HS-5 (cell line): ENCODE results near the gene CCDC167.

ENCODE experiments used
- DNase-seq: peaks from one replicate; pipeline ENCODE4 v3.0.0-alpha.2; 2012; ENCODE audit warnings: low read depth

CCDC167 gene

DNA sequence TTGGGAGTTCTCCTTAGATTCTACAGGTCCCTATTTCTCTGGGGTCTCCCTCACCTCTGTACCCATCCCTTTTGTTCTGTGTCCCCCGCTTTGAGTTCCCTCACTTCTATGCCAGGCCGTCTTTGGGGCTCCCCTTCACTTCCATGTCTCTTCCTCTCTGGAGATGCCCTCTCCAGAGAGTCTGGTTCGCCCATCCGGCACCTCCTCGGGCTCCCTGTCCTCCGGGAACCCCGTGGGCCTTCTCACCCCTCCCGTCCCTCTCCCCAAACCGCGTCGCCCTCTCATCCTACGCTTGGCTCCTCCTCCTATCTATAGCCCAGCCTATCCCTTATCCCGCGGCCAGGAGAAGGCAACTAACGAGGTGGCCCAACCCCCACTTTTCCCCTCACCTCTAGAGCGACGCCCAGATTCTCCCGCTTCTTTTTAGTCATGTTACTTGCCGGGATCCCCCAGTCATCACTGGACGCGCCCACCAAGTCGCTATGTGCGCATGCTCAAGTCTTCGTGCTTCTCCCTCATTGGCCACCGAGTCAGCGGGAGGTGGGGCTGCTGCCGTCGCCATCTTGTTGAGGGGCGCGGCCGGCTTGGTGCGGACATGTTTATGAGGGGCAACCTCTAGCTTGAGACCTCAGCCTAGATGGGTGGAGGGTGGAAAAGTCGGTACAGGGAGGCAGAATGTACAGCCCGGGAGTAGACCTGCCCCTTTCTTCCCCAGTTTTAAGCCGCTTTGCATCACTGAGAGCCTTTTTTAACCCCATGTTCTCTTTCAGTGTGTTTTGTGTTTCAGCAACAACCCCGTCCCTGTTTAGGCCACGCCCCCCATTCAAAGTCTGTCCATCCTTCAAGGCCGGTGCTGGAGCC is at the start of gene CCDC167:
Gene CCDC167 (minus strand): TSS at position 461 of the 861 bp plus-strand sequence. CDS start 30 bp downstream, at position 431.
- DNase-seq: peak; percentile 98

GRCh38 chr6:37549154-37549553 is 49.5 kb upstream of the CCDC167 start:
- no peak for DNase-seq

DNA sequence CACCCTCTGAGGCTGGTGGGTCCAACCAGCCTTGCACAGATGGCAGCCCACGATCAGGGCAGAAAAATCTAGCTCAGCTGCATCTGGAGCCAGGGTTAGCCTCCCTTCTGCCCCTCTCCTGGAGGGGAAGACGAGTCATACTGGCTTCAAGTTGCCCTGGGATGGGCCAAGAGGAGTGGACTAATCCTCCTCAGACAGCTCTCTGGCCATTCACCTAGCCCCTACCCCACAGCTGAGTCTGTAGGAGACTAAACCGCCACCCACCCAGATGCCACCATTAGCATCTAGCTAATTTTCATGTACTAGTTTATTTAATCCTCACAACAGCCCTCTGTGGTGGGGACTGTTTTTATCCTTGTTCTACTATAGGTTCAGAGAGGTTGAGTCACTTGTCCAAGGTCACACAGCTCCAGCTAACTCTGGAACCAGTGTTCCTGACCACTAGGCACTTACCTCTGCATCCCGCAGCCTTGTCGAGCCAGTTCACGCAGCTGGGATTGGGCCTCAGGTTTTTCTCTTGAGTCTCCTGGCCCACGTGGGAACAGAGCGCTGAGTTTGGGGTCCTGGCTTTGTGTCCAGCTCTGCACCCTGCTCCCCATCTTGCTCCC is 48.5 kb upstream of the CCDC167 start:
- no peak for DNase-seq

DNA sequence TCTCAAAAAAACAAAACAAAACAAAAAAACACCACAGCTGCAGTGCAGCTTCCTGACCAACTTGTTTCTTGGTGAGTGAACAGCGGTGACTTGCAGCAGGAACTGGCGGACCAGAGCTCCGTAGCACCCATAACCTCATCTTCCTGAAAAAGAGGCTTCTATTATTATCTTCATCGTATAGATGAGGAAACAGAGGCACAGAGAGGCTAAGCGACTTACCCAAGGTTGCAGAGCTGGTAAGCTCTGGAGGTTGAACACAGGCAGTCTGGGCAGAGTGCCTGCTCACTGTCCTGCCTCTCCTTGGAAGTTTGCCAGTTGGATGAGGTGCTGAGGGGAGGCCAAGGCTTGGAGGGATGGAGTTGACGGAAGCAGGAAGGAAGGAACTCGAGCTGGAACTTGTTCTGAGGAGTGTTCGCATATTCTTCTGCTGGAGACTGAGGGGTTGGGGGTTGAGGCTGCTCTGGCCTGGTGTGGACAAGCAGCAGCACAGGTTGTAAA is 47.9 kb upstream of the CCDC167 start:
- DNase-seq: no peak

GRCh38 chr6:37546141-37546871 is 46.6 kb upstream of the CCDC167 start:
- no peak for DNase-seq

DNA sequence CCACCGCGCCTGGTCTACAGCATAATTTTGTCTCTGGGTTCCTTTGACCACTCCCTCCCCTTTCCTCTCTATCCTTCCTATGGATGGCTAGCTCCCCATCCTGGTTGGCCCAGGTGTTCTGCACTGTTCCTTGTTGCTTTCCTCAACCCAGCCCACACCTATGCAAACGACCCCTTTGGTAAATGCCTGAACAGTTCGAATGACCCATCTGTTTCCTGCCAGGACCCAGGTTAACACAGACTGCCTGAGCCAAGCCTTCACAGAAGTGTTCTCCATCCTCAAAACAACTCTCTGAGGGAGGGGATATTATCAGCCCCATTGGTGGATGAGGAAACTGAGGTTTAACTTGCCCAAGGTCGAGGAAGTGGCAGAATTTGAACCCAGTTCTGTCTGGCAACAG is 44.8 kb upstream of the CCDC167 start:
- DNase-seq: no peak

DNA sequence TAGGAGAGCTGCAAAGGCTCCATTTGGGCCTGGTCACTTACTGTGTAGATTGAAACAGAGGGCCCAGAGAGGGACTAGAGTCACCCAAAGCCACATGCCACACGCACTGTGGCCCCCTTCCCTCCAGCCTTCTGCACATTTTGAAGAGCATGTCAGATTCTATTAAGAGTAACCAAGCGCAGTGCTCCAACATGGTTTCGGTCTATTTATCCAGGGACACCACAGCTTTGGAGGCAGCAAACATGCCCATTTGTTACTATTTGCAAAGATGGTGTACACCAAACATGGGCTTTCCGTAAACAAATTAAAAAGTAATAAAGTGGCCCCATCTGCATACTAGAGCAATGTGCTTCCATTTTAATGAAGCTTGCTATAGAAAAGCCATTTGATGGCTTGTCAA is 43.7 kb upstream of the CCDC167 start:
- DNase-seq: no peak

GRCh38 chr6:37541346-37541745 is 41.7 kb upstream of the CCDC167 start:
- DNase-seq: no peak

- no peak for DNase-seq
Observed at GRCh38 chr6:37540390-37540789, 40.7 kb upstream of the CCDC167 start.

DNA sequence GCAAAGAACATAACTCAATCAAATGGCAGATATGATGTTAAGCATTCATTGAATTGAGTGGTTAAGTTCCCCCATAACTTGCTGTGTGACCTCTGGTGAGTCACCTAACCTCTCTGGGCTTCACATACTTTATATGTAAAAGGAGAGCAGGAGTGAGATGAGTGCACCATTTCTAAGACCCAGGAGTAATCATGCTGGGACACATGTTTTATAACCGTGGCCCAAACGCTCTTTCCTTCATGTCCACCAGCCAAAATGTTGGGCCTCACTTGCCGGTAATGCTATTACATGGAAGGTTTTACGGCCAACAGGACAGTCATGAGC is 40.3 kb upstream of the CCDC167 start:
- no peak for DNase-seq

DNA sequence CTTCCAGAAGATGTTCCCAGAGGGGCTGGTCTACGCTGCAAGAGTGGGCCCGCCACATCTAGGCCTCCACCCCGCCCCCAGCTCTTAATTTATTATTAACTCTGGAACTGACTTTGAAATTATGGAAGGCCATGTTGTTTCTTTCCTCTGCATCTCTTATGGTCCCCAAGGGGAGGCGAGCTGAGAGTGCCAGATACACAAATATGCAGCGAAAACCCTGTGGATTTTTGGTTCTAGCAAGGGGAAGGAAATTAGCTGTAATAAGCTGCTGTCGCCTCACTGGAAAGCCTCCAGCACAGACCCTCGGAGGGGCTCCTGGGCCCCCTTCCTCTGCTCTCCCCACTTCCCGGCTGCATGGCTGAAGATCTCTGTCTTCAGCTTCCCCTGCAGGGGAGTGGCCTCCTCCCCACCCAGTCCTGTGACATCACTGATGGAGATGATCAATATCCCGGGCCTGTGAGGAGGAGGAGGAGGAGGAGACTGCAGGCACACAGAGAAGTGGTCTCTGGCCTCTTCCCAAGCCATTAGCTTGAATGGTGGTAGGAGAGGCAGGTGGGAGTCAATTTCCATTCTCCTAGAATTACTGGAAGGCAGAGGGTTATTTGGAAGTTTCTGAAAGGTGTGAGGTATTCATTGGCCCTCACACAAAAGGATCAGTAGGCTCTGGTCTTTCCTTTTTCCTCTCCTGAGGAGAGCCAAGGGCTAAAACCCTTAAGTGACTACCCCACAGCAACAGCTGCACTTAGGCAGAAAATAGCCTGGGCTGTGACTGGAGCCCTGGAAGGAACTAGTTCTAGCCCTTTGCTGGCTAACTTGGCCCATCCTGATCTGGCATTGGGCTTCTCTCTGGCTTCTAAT is 39.7 kb upstream of the CCDC167 start:
- DNase-seq: no peak

DNA sequence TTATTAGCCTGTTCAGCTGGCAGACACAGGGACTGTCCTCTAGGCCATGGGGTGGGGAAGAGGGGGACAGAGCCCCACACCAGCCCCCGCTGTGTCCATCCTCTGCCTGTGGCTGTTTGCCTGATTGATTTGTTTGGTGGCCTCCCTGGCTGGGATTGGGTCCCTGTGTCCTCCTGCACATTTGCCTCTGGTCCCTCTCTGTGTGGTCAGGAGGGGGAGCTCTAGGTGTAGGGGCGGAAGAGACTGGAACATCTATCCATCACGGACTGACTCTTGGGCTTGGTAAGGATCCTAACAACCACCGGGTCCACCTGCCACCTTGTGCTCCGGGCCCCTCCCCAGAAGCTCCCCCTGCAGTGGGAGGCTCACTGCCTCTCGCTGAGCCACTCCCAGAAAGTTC is 38.4 kb upstream of the CCDC167 start:
- DNase-seq: no peak

GRCh38 chr6:37537548-37537947 is 37.9 kb upstream of the CCDC167 start:
- DNase-seq: no peak

DNA sequence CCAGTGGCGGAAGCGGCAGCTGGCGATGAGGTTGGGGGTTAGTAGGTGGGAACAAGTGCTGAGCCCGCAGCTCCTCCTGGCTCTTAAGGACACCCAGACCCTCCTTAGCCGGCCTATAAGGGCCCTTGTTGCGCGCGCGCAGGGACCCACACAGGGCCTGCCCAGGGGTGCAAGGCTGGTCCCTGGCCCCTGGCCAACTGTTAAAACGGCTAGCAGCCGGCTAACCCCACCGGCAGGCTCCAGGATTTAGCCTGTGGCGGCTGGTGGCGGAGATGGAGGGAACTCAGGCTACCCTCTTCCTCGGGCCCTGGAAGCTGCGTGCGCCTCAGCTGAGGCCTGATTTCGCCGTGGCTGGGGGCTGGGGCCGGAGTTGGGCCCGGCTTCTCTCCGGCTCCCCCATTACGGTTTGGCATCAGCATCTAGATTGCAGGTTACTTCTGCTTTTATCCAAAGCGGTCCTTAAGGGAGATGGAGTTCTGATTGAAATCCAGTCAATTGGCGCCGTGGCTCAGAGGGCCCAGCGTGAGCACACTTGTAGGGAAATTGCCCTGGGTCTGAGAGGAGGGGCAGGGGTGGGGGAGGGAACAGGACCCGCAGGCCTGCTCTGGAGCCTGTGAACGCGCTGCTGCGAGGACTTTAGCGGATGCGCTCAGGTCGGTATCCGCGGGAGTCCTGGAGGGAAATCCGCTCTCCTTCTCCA is 36.9 kb upstream of the CCDC167 start:
- DNase-seq: no peak

DNA sequence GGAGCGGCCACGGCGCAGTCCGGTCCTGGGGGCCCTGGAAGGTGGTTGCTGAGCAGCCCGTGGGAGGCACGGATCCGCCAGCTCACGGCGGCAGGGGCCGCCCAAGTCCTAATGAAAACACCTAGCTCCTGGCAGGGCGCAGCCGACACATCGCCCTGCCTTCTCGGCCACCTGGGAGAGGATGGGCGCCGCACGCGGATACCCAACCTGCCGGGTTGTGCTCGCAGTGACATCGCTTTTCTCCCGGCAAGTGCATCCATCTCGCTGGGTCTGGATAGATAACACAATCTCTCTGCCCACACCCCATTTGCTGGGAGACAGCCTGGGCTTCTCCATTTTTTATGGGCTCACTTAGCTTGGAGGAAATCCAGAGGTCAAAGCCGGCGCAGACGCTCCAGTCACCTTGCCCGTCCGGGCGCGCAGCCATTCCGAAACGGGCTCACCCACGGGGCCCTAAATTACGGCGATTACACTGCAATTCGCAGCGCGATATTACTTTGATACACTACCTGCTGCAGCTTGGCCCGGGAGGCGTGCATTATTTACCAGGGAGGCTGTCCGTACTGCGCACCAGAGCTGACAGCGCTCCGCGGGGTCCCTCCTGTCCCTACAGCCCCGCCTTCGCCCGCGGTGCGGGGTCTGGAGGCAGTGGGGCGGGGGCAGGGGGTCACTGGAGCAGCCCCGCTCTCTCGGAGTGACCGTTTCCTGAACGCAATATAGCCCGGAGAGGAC is 36.2 kb upstream of the CCDC167 start:
- DNase-seq: no peak

DNA sequence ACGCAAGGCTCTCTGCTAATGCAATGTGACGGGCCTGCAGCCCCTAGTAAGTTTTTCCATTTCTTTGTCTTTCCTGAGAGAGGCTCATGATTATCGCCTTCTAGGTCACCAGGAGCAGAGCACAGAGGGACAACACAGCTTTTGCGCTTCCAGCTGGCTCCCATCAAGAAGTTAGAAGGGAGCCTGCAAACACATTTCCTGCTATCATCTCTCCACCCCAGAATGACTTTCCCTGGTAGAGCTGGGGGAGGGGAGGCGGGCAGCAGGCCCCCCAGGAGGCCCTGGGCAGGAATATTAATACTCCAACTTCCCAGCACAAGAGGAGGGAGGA is 35.7 kb upstream of the CCDC167 start:
- DNase-seq: no peak

- DNase-seq: no peak
Observed at GRCh38 chr6:37534893-37535292, 35.2 kb upstream of the CCDC167 start.

DNA sequence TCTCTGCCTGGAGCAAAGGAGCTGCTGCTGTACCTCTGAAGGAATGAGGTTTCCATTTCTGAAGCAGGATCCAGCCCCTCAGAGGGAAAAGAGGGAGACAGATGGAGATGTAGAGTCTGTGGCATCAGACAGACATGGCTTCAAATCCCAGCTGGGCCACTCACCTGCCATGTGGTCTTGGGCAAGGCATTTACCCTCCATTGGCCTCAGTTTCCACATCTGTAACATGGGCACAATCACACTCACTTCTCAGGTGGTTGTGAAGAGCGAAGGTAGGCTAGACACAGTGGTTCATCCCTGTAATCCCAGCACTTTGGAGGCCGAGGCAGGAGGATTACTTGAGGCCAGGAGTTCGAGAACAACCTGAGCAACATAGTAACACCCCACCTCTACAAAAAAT is 32.4 kb upstream of the CCDC167 start:
- DNase-seq: no peak

- no peak for DNase-seq
Observed at GRCh38 chr6:37531437-37532036, 31.8 kb upstream of the CCDC167 start.

GRCh38 chr6:37531026-37531425 is 31.3 kb upstream of the CCDC167 start:
- DNase-seq: peak; percentile 36
